Endothelial cell of umbilical vein (primary cell): ENCODE results near the gene CLRN3. TPM values are rescaled to one million over a fixed set of nuclear protein-coding genes. Genes with fewer than 3 reads are reported as not detected.

ENCODE experiments used
- BruUV-seq: library from RNA; stranded (reverse); fragments of 400-500 nt; replicated peaks from 2 replicates; lab custom pipeline; 2021; lab: Mats Ljungman, UMichigan
- CTCF ChIA-PET: fragments of 300-600, 350-600 bp; sonication (Branson Sonifier 250); formaldehyde crosslinking; loops from one replicate; lab custom pipeline; 2021; ENCODE audit warnings: antibody characterized with exemption, inconsistent platforms; lab: Charles Lee
- POLR2A ChIA-PET: fragments of 300-600, 350-600 bp; sonication (Branson Sonifier 250); formaldehyde crosslinking; loops from one replicate; lab custom pipeline; 2021; ENCODE audit warnings: antibody characterized with exemption, inconsistent platforms; lab: Charles Lee
- DNase-seq: peaks from one replicate; pipeline ENCODE4 v3.0.0-alpha.2; 2011; ENCODE audit warnings: low read depth, low spot score
- FAIRE-seq: peaks from 2 replicates; lab custom pipeline; 2011; peaks lifted over from hg19 to GRCh38; lab: Jason Lieb, UNC
- H2AFZ ChIP-seq: 2 replicates; pipeline ENCODE4 v1.6.0; 2012; ENCODE audit warnings: low read depth, low read length, control low read depth, inconsistent platforms
- H3K27ac ChIP-seq: 2 replicates; pipeline ENCODE4 v1.5.1; 2011; ENCODE audit warnings: low read depth, mild to moderate bottlenecking, control low read depth, low read length, moderate library complexity; ENCODE audit not compliant: insufficient read depth
- H3K27me3 ChIP-seq, 2 experiments: 2 replicates each; pipeline versions ENCODE4 v1.6.0 to v1.6.1; 2011; ENCODE audit warnings: low read length in 2 of 2, mixed read lengths in 1 of 2; ENCODE audit not compliant: control insufficient read depth in 2 of 2, insufficient read depth in 2 of 2
- H3K36me3 ChIP-seq, 2 experiments: 2 replicates in 1 of 2; 3 replicates in 1 of 2; pipeline ENCODE4 v1.5.1; 2011; ENCODE audit warnings: low read length in 2 of 2, mild to moderate bottlenecking in 1 of 2, moderate library complexity in 1 of 2; ENCODE audit not compliant: control insufficient read depth in 2 of 2, insufficient read depth in 2 of 2; ENCODE audit errors: extremely low read depth in 1 of 2
- H3K4me1 ChIP-seq: 3 replicates; pipeline ENCODE4 v1.5.1; 2011; ENCODE audit warnings: mild to moderate bottlenecking, low read length; ENCODE audit not compliant: control insufficient read depth, insufficient read depth; ENCODE audit errors: extremely low read depth
- H3K4me2 ChIP-seq: 2 replicates; pipeline ENCODE4 v1.6.1; 2011; ENCODE audit warnings: low read length, control low read depth, mixed read lengths; ENCODE audit not compliant: insufficient read depth
- H3K4me3 ChIP-seq, 3 experiments: fragments of 200-600 bp in 1 of 3; sonication (generic), shearing (Covaris generic) in 1 of 3; replicated peaks in 1 of 3; 2 replicates each; pipeline ENCODE4 v1.5.1; 2011 to 2016; ENCODE audit warnings: control low read depth in 3 of 3, low read length in 3 of 3, mild to moderate bottlenecking in 2 of 3, inconsistent platforms in 1 of 3, low read depth in 1 of 3, moderate library complexity in 1 of 3; ENCODE audit not compliant: insufficient read depth in 1 of 3
- H3K79me2 ChIP-seq: 2 replicates; pipeline ENCODE4 v1.6.0; 2012; ENCODE audit warnings: low read length, inconsistent platforms; ENCODE audit not compliant: control insufficient read depth, insufficient read depth
- H3K9ac ChIP-seq: replicated peaks from 2 replicates; pipeline ENCODE3; 2011; ENCODE audit warnings: low read length, control low read depth; ENCODE audit not compliant: insufficient read depth; ENCODE audit errors: extremely low read depth
- H3K9me1 ChIP-seq: replicated peaks from 3 replicates; pipeline ENCODE4 v1.6.0; 2011; ENCODE audit warnings: mild to moderate bottlenecking, low read length; ENCODE audit not compliant: control insufficient read depth, insufficient read depth; ENCODE audit errors: extremely low read depth
- H3K9me3 ChIP-seq: replicated peaks from 2 replicates; pipeline ENCODE4 v1.5.1; 2012; ENCODE audit warnings: low read length, inconsistent platforms; ENCODE audit not compliant: control insufficient read depth, insufficient read depth
- H4K20me1 ChIP-seq: replicated peaks from 2 replicates; pipeline ENCODE3; 2011; ENCODE audit warnings: mild to moderate bottlenecking, low read length; ENCODE audit not compliant: control insufficient read depth, insufficient read depth; ENCODE audit errors: extremely low read depth
- CTCF ChIP-seq, 2 donors: IDR thresholded peaks; 1 replicate in 1 of 2; 2 replicates in 1 of 2; pipeline ENCODE4 v1.5.1; 2011; ENCODE audit warnings: low read length in 2 of 2, mild to moderate bottlenecking in 2 of 2, moderate library complexity in 2 of 2, control low read depth in 1 of 2, inconsistent platforms in 1 of 2, low read depth in 1 of 2; ENCODE audit not compliant: insufficient read depth in 1 of 2; ENCODE audit errors: extremely low read depth in 1 of 2
- EZH2 ChIP-seq: IDR thresholded peaks from 2 replicates; pipeline ENCODE4 v1.6.1; 2012; ENCODE audit warnings: borderline replicate concordance, low read depth, mild to moderate bottlenecking, moderate library complexity, low read length, inconsistent platforms; ENCODE audit not compliant: severe bottlenecking
- FOS ChIP-seq: IDR thresholded peaks from 2 replicates; pipeline ENCODE4 v1.6.1; 2011; ENCODE audit warnings: mild to moderate bottlenecking, low read length, moderate library complexity, borderline replicate concordance; ENCODE audit not compliant: insufficient read depth
- GATA2 ChIP-seq: IDR thresholded peaks from 2 replicates; pipeline ENCODE4 v1.7.0; 2011; ENCODE audit warnings: low read depth, mild to moderate bottlenecking, moderate library complexity, mixed read lengths, low read length; ENCODE audit not compliant: insufficient read length, insufficient read depth
- JUN ChIP-seq: IDR thresholded peaks from 2 replicates; pipeline ENCODE4 v1.6.1; 2011; ENCODE audit warnings: borderline replicate concordance, low read depth; ENCODE audit not compliant: insufficient read length, insufficient read depth
- MYC ChIP-seq: IDR thresholded peaks from one replicate; pipeline ENCODE4 v1.6.1; 2011; ENCODE audit warnings: mild to moderate bottlenecking, low read depth, low read length
- POLR2A ChIP-seq: IDR thresholded peaks from 2 replicates; pipeline ENCODE4 v1.6.1; 2012; ENCODE audit warnings: low read depth, mild to moderate bottlenecking, control low read depth, low read length
- POLR2AphosphoS5 ChIP-seq: IDR thresholded peaks from 2 replicates; pipeline ENCODE4 v1.6.1; 2012; ENCODE audit warnings: low read depth, mild to moderate bottlenecking, control low read depth, low read length, moderate library complexity; ENCODE audit not compliant: insufficient read depth
- dilution Hi-C: fragments of 300-500 bp; cut with MboI; formaldehyde crosslinking; loops from one replicate; pipeline ENCODE4 v1.15.0; 2019; ENCODE audit warnings: low sequenced_read_pairs; ENCODE audit not compliant: extremely low pct_ligation_motif_present
- intact Hi-C: fragments of 100-400 bp; cut with micrococcal nuclease; formaldehyde crosslinking; loops from one replicate; pipeline ENCODE4 v1.10.0; 2022
- polyA plus RNA-seq, 4 experiments: library from polyadenylated mRNA; depleted of rRNA in 3 of 4; stranded (reverse) in 3 of 4; unstranded in 1 of 4; fragments of >200 nt; gene quantifications; 2 replicates each; pipeline versions ENCODE4 v1.2.1 to v1.2.3, GENCODE V29; 2011 to 2012; ENCODE audit warnings: missing spikeins in 1 of 4
- total RNA-seq: library from RNA; stranded (reverse); gene quantifications from 2 replicates; pipeline ENCODE4 v1.2.3, GENCODE V29; 2021
- TF ChIP-seq, protein P1 (sequence below): IDR thresholded peaks from 2 replicates; pipeline ENCODE4 v1.6.1; 2011; ENCODE audit not compliant: insufficient read depth, insufficient read length

CLRN3 gene
- total and polyA plus RNA-seq, 2 donors (not counting 3 experiments of a cell fraction or from before 2014, with no cell fraction given): 0.07 TPM; not detected in 1

DNA sequence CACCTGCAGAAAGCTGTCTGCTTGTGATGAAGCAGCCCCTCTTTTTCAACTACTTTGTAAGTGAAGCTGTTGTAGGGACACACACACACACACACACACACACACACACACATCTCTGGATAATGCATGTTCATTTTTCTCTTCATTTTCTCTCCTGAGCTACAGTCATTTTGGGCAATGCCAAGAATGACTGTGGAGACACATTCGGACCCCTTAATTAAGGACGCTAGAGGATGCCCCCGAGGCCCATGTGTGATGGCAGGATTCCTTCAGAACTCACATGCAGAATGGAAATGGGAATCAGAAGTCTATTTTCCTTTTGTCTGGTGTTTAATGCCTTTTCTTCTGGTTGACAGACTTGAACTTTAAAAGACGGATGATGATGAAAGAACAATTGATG lies 56.6 kb downstream of the CLRN3 start:
- POLR2A ChIA-PET: no interaction called here
- H3K4me1 ChIP-seq: no peaks in the 10 kb centered on the region
- no peaks in the 10 kb centered on the region for H4K20me1 ChIP-seq
- H2AFZ ChIP-seq: no peak overlapping the region
- dilution Hi-C loops: no loop called here
- no peak overlapping the region for H3K27ac ChIP-seq
- CTCF ChIA-PET: interaction anchor here (1.2 to 2.0 kb wide), 2 partner anchors 18 to 120 kb away, joined by 5 to 6 read pairs; no protein-coding TSS in a partner anchor
- no peaks in the 10 kb centered on the region for H3K36me3 ChIP-seq
- H3K79me2 ChIP-seq: no peaks in the 10 kb centered on the region
- no peaks in the 10 kb centered on the region for H3K27me3 ChIP-seq
- BruUV-seq: no TSS peak
- intact Hi-C loops: no loop called here
- no peak overlapping the region for H3K4me3 ChIP-seq
- TF ChIP-seq FOS (no peak), JUN (no peak), POLR2A (no peak), EZH2 (no peak), GATA2 (no peak), CTCF (IDR thresholded peaks at IDR 0.05; ENCODE audit: extremely low read depth in 1 of 2, insufficient read depth in 1 of 2, low read depth in 1 of 2, low read length in 2 of 2) (no peak), MYC (no peak), POLR2AphosphoS5 (no peak)
- TF ChIP-seq, protein P1, sequence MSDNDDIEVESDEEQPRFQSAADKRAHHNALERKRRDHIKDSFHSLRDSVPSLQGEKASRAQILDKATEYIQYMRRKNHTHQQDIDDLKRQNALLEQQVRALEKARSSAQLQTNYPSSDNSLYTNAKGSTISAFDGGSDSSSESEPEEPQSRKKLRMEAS: no peak
- no peaks in the 10 kb centered on the region for H3K9me1 ChIP-seq
- H3K9me3 ChIP-seq: no peaks in the 10 kb centered on the region
- no peak overlapping the region for H3K4me2 ChIP-seq
- H3K9ac ChIP-seq: no peak overlapping the region
- DNase-seq (no peak), FAIRE-seq (no peak)
